A673 (cell line): ENCODE data around the gene PALLD. TPM values are rescaled to one million over a fixed set of nuclear protein-coding genes. Genes with fewer than 3 reads are reported as not detected.

Source experiments
- BruUV-seq: library from RNA; stranded (reverse); fragments of 400-500 nt; replicated peaks from 2 replicates; lab custom pipeline; 2021; lab: Mats Ljungman, UMichigan
- CTCF ChIA-PET: fragments of 300-600 bp; sonication (Branson Sonifier 250); formaldehyde crosslinking; loops from one replicate; lab custom pipeline; 2022; ENCODE audit warnings: antibody characterized with exemption; lab: Charles Lee
- POLR2A ChIA-PET: fragments of 300-600 bp; sonication (Branson Sonifier 250); formaldehyde crosslinking; loops from one replicate; lab custom pipeline; 2022; ENCODE audit warnings: antibody characterized with exemption; ENCODE audit not compliant: low non-redundant PET; lab: Charles Lee
- DNase-seq: peaks from one replicate; pipeline ENCODE4 v3.0.0-alpha.2; 2015; ENCODE audit warnings: low spot score
- H3K27ac ChIP-seq: fragments of 200-600 bp; sonication (generic); 2 replicates; pipeline ENCODE4 v1.5.1; 2016; ENCODE audit warnings: mixed run types, low read depth, mild to moderate bottlenecking, mixed read lengths, antibody characterized with exemption, low read length; ENCODE audit not compliant: poor library complexity, severe bottlenecking
- H3K27me3 ChIP-seq: fragments of 200-600 bp; sonication (generic); replicated peaks from 2 replicates; pipeline ENCODE4 v1.6.1; 2017; ENCODE audit warnings: mixed run types, low read depth, mild to moderate bottlenecking, mixed read lengths, antibody characterized with exemption, low read length; ENCODE audit not compliant: insufficient read depth, poor library complexity
- H3K36me3 ChIP-seq: fragments of 200-600 bp; sonication (generic); 2 replicates; pipeline ENCODE4 v1.6.1; 2016; ENCODE audit warnings: mixed run types, mild to moderate bottlenecking, mixed read lengths, antibody characterized with exemption, low read length; ENCODE audit not compliant: insufficient read depth, poor library complexity, severe bottlenecking
- H3K4me1 ChIP-seq: fragments of 200-600 bp; sonication (generic); 2 replicates; pipeline ENCODE4 v1.6.1; 2017; ENCODE audit warnings: mixed run types, mild to moderate bottlenecking, mixed read lengths, antibody characterized with exemption, low read length; ENCODE audit not compliant: insufficient read depth, poor library complexity, severe bottlenecking
- H3K4me3 ChIP-seq: fragments of 200-600 bp; sonication (generic); 2 replicates; pipeline ENCODE4 v1.5.1; 2016; ENCODE audit warnings: low read depth, mixed run types, mild to moderate bottlenecking, mixed read lengths, low read length; ENCODE audit not compliant: poor library complexity, severe bottlenecking
- H3K9me3 ChIP-seq: fragments of 200-600 bp; sonication (generic); 2 replicates; pipeline ENCODE4 v1.6.1; 2016; ENCODE audit warnings: mixed run types, low read depth, mild to moderate bottlenecking, mixed read lengths, antibody characterized with exemption, low read length; ENCODE audit not compliant: poor library complexity, severe bottlenecking
- EZH2 ChIP-seq: fragments of 200-600 bp; sonication (generic); IDR thresholded peaks from 2 replicates; pipeline ENCODE4 v1.6.1; 2017; ENCODE audit warnings: borderline replicate concordance, low read depth, mild to moderate bottlenecking, mixed read lengths, antibody characterized with exemption, low read length; ENCODE audit not compliant: poor library complexity, severe bottlenecking
- intact Hi-C: fragments of 100-400 bp; cut with micrococcal nuclease; formaldehyde crosslinking; loops from one replicate; pipeline ENCODE4 v1.10.0; 2022; ENCODE audit not compliant: unreplicated experiment
- total RNA-seq: library from RNA; stranded (reverse); gene quantifications from 2 replicates; pipeline ENCODE4 v1.2.3, GENCODE V29; 2021
- TF ChIP-seq, protein P1 (sequence below): fragments of 300-800, 200-600 bp; sonication (generic); conservative IDR thresholded peaks from 2 replicates; pipeline ENCODE4 v1.5.1; 2017; ENCODE audit warnings: low read depth, mild to moderate bottlenecking, antibody characterized with exemption, low read length, moderate library complexity, mixed read lengths

The PALLD gene
- total RNA-seq, 1 experiment from 2014 or later: 44.1 TPM

DNA sequence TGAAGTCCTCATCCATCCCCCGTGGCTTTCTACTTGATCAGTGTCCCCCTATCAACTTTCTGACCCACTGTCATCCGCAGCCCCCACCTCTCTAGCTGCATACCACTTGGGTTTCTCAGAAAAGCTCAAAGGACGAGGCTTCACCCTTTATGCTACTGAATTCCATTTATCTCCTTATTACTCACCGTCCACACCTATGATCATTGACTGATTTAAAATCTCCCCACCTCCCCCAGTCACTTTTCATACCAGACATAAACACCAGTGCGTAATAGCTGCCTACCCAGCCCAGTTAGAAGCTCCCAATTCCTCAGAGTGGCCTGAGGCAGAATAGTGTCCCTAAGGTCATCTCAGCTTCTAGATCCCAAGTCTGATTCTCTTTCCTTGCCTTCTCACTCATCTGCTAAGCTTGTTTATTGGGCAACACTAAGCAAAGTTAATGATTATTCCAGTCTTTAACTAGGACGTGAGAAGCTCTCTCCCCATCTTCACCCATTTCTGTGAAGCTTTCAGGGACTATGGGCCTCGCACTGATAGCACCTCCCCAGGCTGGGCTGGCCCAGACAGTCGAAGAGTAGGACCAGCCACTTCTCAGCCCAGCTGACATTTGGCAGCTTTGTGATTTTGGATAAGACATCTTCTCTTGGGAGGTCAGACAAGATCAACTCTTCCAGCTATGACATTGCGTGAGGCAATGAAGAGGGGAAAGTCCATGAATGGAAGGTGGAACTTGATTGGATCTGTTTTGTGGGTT, 9.4 kb upstream of the PALLD start:
- Histone ChIP-seq H3K27ac (no peak overlapping the region), H3K36me3 (no peaks in the 10 kb centered on the region), H3K4me3 (no peak overlapping the region), H3K4me1 (no peaks in the 10 kb centered on the region), H3K9me3 (no peaks in the 10 kb centered on the region), H3K27me3 (no peaks in the 10 kb centered on the region)
- CTCF ChIA-PET: no interaction called here
- intact Hi-C loops: no loop called here
- POLR2A ChIA-PET: no interaction called here
- no peak for TF ChIP-seq EZH2
- TF ChIP-seq, protein P1, sequence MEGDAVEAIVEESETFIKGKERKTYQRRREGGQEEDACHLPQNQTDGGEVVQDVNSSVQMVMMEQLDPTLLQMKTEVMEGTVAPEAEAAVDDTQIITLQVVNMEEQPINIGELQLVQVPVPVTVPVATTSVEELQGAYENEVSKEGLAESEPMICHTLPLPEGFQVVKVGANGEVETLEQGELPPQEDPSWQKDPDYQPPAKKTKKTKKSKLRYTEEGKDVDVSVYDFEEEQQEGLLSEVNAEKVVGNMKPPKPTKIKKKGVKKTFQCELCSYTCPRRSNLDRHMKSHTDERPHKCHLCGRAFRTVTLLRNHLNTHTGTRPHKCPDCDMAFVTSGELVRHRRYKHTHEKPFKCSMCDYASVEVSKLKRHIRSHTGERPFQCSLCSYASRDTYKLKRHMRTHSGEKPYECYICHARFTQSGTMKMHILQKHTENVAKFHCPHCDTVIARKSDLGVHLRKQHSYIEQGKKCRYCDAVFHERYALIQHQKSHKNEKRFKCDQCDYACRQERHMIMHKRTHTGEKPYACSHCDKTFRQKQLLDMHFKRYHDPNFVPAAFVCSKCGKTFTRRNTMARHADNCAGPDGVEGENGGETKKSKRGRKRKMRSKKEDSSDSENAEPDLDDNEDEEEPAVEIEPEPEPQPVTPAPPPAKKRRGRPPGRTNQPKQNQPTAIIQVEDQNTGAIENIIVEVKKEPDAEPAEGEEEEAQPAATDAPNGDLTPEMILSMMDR: no peak
- no peak for DNase-seq
- BruUV-seq: no TSS peak

DNA sequence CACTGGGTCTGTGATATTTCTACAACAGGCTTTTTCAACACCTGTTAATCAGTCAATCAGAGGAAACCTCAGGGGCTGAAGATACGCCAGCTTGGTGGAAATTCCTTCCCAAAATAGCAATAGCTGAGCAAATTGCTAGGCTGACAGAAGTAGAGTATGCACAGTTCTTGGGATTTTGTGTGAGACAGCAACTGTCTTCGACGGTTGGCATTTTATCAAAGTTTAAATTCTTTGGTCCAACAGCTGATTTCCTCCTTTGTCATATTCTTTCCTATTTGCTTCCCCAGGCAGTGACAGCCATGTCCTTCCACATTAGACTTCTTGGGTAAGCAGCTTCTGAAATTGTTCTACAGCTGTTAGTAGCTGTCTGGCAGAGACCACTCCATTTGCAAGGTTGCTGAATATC, 8.0 kb upstream of the PALLD start:
- no peak for DNase-seq
- ChIA-PET CTCF (no interaction called here), POLR2A (no interaction called here)
- TF ChIP-seq EZH2: no peak
- TF ChIP-seq, protein P1: no peak
- no peaks in the 10 kb centered on the region for H3K4me1 ChIP-seq
- intact Hi-C loops: no loop called here
- H3K4me3 ChIP-seq: no peak overlapping the region
- H3K36me3 ChIP-seq: no peaks in the 10 kb centered on the region
- H3K9me3 ChIP-seq: no peaks in the 10 kb centered on the region
- BruUV-seq: no TSS peak
- no peak overlapping the region for H3K27ac ChIP-seq
- no peaks in the 10 kb centered on the region for H3K27me3 ChIP-seq

DNA sequence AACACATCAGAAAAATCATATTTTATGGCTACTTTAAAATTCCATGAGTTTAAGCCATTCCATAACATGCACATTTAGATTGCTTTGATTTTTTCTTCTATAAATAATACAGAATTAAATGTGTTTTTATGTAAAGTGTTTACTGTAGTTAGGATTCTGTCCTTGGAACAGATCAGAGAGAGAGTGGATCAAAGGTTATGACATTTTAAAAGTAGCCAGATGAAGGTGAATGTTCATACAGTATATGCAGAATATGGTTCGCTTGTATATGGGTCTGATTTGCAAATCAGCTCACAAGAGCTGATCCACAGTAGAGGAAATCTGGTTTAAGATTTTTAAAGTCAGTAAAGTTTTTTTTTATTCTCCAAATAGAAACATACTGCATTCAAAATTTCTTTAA, 7.2 kb upstream of the PALLD start:
- no peaks in the 10 kb centered on the region for H3K27me3 ChIP-seq
- intact Hi-C loops: no loop called here
- no peak overlapping the region for H3K4me3 ChIP-seq
- H3K4me1 ChIP-seq: no peaks in the 10 kb centered on the region
- no peaks in the 10 kb centered on the region for H3K36me3 ChIP-seq
- ChIA-PET CTCF (no interaction called here), POLR2A (interaction anchor here (0.8 kb wide), 1 partner anchor 10 kb away, joined by 5 read pairs; no protein-coding TSS in a partner anchor)
- no peaks in the 10 kb centered on the region for H3K9me3 ChIP-seq
- no peak for TF ChIP-seq EZH2
- TF ChIP-seq, protein P1: no peak
- no TSS peak for BruUV-seq
- no peak overlapping the region for H3K27ac ChIP-seq
- DNase-seq: no peak
